GM19328 (cell line): ENCODE measurements around the gene LIPK.
"Not testable (repeated sequence)": the region's sequence is repeated elsewhere in the genome, so short reads cannot be mapped to it uniquely, and the experiment has no call there.

Experiments
- ATAC-seq: cut with Tn5 transposase; IDR thresholded peaks from one replicate; pipeline ENCODE4 v1.9.1; 2021; ENCODE audit warnings: mild to moderate bottlenecking, moderate library complexity; ENCODE audit not compliant: unreplicated experiment

LIPK gene

GRCh38 chr10:88715517-88715916, 9.5 kb downstream of the LIPK start:
- ATAC-seq, result no peak

GRCh38 chr10:88721392-88721791, 15.3 kb downstream of the LIPK start:
- no peak for ATAC-seq

GRCh38 chr10:88725798-88726197, 19.7 kb downstream of the LIPK start:
- no peak for ATAC-seq

- no peak for ATAC-seq
These were observed 22.2 kb downstream of the LIPK start for GRCh38 chr10:88728107-88728763.

- no peak for ATAC-seq
These were observed 24.8 kb downstream of the LIPK start for GRCh38 chr10:88730864-88731263.

- ATAC-seq, result no peak
These were observed 25.2 kb downstream of the LIPK start for GRCh38 chr10:88731296-88731695.

- no peak for ATAC-seq
These were observed 27.2 kb downstream of the LIPK start for GRCh38 chr10:88733215-88733614.

- ATAC-seq, result no peak
These were observed 29.6 kb downstream of the LIPK start for GRCh38 chr10:88735661-88736060.

GRCh38 chr10:88741921-88742320, 35.9 kb downstream of the LIPK start:
- not testable (repeated sequence) for ATAC-seq

- ATAC-seq, result no peak
These were observed 36.4 kb downstream of the LIPK start for GRCh38 chr10:88742448-88742847.

- ATAC-seq, result no peak
These were observed 38.0 kb downstream of the LIPK start for GRCh38 chr10:88744002-88744401.

- no peak for ATAC-seq
These were observed 39.6 kb downstream of the LIPK start for GRCh38 chr10:88745633-88746032.

GRCh38 chr10:88754287-88754686, 48.2 kb downstream of the LIPK start:
- no peak for ATAC-seq

GRCh38 chr10:88755753-88756152, 49.7 kb downstream of the LIPK start:
- no peak for ATAC-seq

- ATAC-seq, result no peak
These were observed 50.6 kb downstream of the LIPK start for GRCh38 chr10:88756660-88757059.

- no peak for ATAC-seq
These were observed 53.5 kb downstream of the LIPK start, which contains the start of gene LIPN for GRCh38 chr10:88759366-88760101. Gene LIPN (plus strand): TSS chr10:88760020. CDS start chr10:88761406, 1,386 bp downstream.

GRCh38 chr10:88762906-88763305, 56.9 kb downstream of the LIPK start:
- no peak for ATAC-seq

- no peak for ATAC-seq
These were observed 57.4 kb downstream of the LIPK start for GRCh38 chr10:88763441-88763840.

- no peak for ATAC-seq
These were observed 58.1 kb downstream of the LIPK start for GRCh38 chr10:88764110-88764509.

- ATAC-seq, result no peak
These were observed 59.8 kb downstream of the LIPK start for GRCh38 chr10:88765816-88766215.

GRCh38 chr10:88769384-88769783, 63.3 kb downstream of the LIPK start:
- no peak for ATAC-seq

GRCh38 chr10:88781206-88781605, 75.2 kb downstream of the LIPK start:
- ATAC-seq, result no peak
